Astrocyte (in vitro differentiated cells and primary cell): ENCODE measurements around the gene INAVA. TPM values are rescaled to one million over a fixed set of nuclear protein-coding genes. Genes with fewer than 3 reads are reported as not detected.

Experiments
- DNase-seq: peaks from one replicate; pipeline ENCODE4 v3.0.0-alpha.2; 2010; ENCODE audit warnings: low read depth
- FAIRE-seq: peaks from 2 replicates; lab custom pipeline; 2011; peaks lifted over from hg19 to GRCh38; lab: Jason Lieb, UNC
- H2AFZ ChIP-seq: 2 replicates; pipeline ENCODE4 v1.6.0; 2012; ENCODE audit warnings: low read depth, low read length, inconsistent platforms
- H3K27ac ChIP-seq: 2 replicates; pipeline ENCODE4 v1.5.1; 2011; ENCODE audit warnings: low read depth, low read length, inconsistent platforms
- H3K27me3 ChIP-seq: 2 replicates; pipeline ENCODE4 v1.6.0; 2011; ENCODE audit warnings: low read length, inconsistent platforms; ENCODE audit not compliant: insufficient read depth
- H3K36me3 ChIP-seq: 2 replicates; pipeline ENCODE4 v1.5.1; 2011; ENCODE audit warnings: low read length, inconsistent platforms; ENCODE audit not compliant: insufficient read depth
- H3K4me1 ChIP-seq: 2 replicates; pipeline ENCODE4 v1.5.1; 2011; ENCODE audit warnings: low read length, inconsistent platforms; ENCODE audit not compliant: insufficient read depth
- H3K4me2 ChIP-seq: 2 replicates; pipeline ENCODE4 v1.6.0; 2012; ENCODE audit warnings: low read length, inconsistent platforms
- H3K4me3 ChIP-seq: 2 replicates; pipeline ENCODE4 v1.5.1; 2011; ENCODE audit warnings: low read depth, mild to moderate bottlenecking, low read length, inconsistent platforms; ENCODE audit not compliant: insufficient read depth
- H3K79me2 ChIP-seq: 2 replicates; pipeline ENCODE4 v1.6.0; 2012; ENCODE audit warnings: mild to moderate bottlenecking, low read length, inconsistent platforms; ENCODE audit not compliant: insufficient read depth
- H3K9ac ChIP-seq: 2 replicates; pipeline ENCODE4 v1.6.0; 2012; ENCODE audit warnings: mild to moderate bottlenecking, low read length, inconsistent platforms
- H3K9me3 ChIP-seq: 2 replicates; pipeline ENCODE4 v1.5.1; 2012; ENCODE audit warnings: low read depth, mild to moderate bottlenecking, low read length, inconsistent platforms; ENCODE audit not compliant: insufficient read depth
- H4K20me1 ChIP-seq: 2 replicates; pipeline ENCODE4 v1.6.0; 2012; ENCODE audit warnings: low read length, inconsistent platforms; ENCODE audit not compliant: insufficient read depth
- H3K27ac Mint-ChIP-seq: one replicate; pipeline ENCODE4 v1.8.0; 2021; ENCODE audit warnings: mild to moderate bottlenecking, mixed read lengths; ENCODE audit not compliant: unreplicated experiment
- H3K27me3 Mint-ChIP-seq: one replicate; pipeline ENCODE4 v1.8.0; 2021; ENCODE audit warnings: low read depth, mixed read lengths; ENCODE audit not compliant: unreplicated experiment
- H3K36me3 Mint-ChIP-seq: one replicate; pipeline ENCODE4 v1.8.0; 2021; ENCODE audit warnings: low read depth, mixed read lengths; ENCODE audit not compliant: unreplicated experiment
- H3K4me1 Mint-ChIP-seq: one replicate; pipeline ENCODE4 v1.8.0; 2021; ENCODE audit warnings: low read depth, mixed read lengths; ENCODE audit not compliant: unreplicated experiment
- H3K4me3 Mint-ChIP-seq: one replicate; pipeline ENCODE4 v1.8.0; 2021; ENCODE audit warnings: mild to moderate bottlenecking, moderate library complexity, mixed read lengths; ENCODE audit not compliant: unreplicated experiment
- H3K9me3 Mint-ChIP-seq: one replicate; pipeline ENCODE4 v1.8.0; 2021; ENCODE audit warnings: mild to moderate bottlenecking, mixed read lengths; ENCODE audit not compliant: unreplicated experiment
- CTCF ChIP-seq: IDR thresholded peaks from 2 replicates; pipeline ENCODE4 v1.5.1; 2011; ENCODE audit warnings: low read depth, mild to moderate bottlenecking, inconsistent platforms, low read length, moderate library complexity; ENCODE audit not compliant: insufficient read depth
- EZH2 ChIP-seq: IDR thresholded peaks from 2 replicates; pipeline ENCODE4 v1.6.1; 2012; ENCODE audit warnings: mild to moderate bottlenecking, low read length, inconsistent platforms; ENCODE audit not compliant: insufficient read depth
- total RNA-seq: library from RNA; stranded (reverse); gene quantifications from 2 replicates; pipeline ENCODE4 v1.2.1, GENCODE V29; 2021

Gene INAVA
- total RNA-seq, 1 donor from 2014 or later, result 10.3 TPM

DNA sequence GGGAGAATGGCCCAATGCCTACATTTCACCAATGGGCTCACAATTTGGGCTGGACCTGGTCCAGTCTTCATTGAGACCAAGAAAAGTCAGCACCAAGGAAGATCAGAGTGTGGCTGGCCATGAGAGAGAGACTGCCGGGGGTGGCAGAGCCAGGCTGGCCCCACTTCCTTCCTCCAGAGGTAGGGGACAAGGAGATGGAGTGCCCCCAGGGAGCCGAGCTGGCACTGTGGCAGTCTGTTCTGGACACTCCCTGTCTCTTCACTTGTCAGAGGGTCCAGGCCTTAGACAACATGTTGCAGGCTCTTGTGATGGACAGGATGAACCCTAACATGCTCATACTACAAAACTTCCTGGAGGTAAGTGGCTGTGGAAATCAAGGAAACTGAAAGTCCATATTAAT lies 27.7 kb downstream of the INAVA start:
- H3K79me2 ChIP-seq, result no peaks in the 10 kb centered on the region
- TF ChIP-seq EZH2 (no peak), CTCF (no peak)
- H2AFZ ChIP-seq, result no peak overlapping the region
- DNase-seq (no peak), FAIRE-seq (no peak)
- H3K9ac ChIP-seq, result no peak overlapping the region
- H3K9me3 Mint-ChIP-seq, result no peaks in the 10 kb centered on the region
- H3K4me2 ChIP-seq, result no peak overlapping the region
- no peaks in the 10 kb centered on the region for H3K4me1 ChIP-seq
- no peak overlapping the region for H3K27ac Mint-ChIP-seq
- no peaks in the 10 kb centered on the region for H3K36me3 Mint-ChIP-seq
- H3K9me3 ChIP-seq, result no peaks in the 10 kb centered on the region
- peaks cover 10% of the 10 kb centered on the region for H3K4me1 Mint-ChIP-seq
- H4K20me1 ChIP-seq, result no peaks in the 10 kb centered on the region
- no peak overlapping the region for H3K4me3 Mint-ChIP-seq
- H3K27ac ChIP-seq, result no peak overlapping the region
- no peaks in the 10 kb centered on the region for H3K27me3 ChIP-seq
- no peak overlapping the region for H3K4me3 ChIP-seq
- no peaks in the 10 kb centered on the region for H3K36me3 ChIP-seq
- peaks cover 5% of the 10 kb centered on the region for H3K27me3 Mint-ChIP-seq

GRCh38 chr1:200923601-200924000 lies 28.9 kb downstream of the INAVA start:
- Mint-ChIP-seq H3K27me3 (peaks cover 6% of the 10 kb centered on the region), H3K27ac (no peak overlapping the region), H3K9me3 (no peaks in the 10 kb centered on the region), H3K4me1 (peaks cover 6% of the 10 kb centered on the region), H3K36me3 (no peaks in the 10 kb centered on the region), H3K4me3 (no peak overlapping the region)
- TF ChIP-seq CTCF, result no peak
- TF ChIP-seq EZH2, result no peak
- no peaks in the 10 kb centered on the region for H4K20me1 ChIP-seq
- no peak overlapping the region for H3K4me3 ChIP-seq
- no peaks in the 10 kb centered on the region for H3K79me2 ChIP-seq
- no peak for FAIRE-seq
- H3K36me3 ChIP-seq, result no peaks in the 10 kb centered on the region
- H3K9ac ChIP-seq, result no peak overlapping the region
- no peaks in the 10 kb centered on the region for H3K4me1 ChIP-seq
- no peak overlapping the region for H3K27ac ChIP-seq
- peak; percentile 12 for DNase-seq
- H2AFZ ChIP-seq, result no peak overlapping the region
- no peaks in the 10 kb centered on the region for H3K9me3 ChIP-seq
- H3K27me3 ChIP-seq, result no peaks in the 10 kb centered on the region
- peak overlapping the region; percentile 26 for H3K4me2 ChIP-seq

GRCh38 chr1:200925831-200926230 lies 31.1 kb downstream of the INAVA start:
- Histone ChIP-seq H3K4me1 (no peaks in the 10 kb centered on the region), H3K36me3 (no peaks in the 10 kb centered on the region), H3K4me3 (no peak overlapping the region), H2AFZ (no peak overlapping the region), H4K20me1 (no peaks in the 10 kb centered on the region), H3K4me2 (no peak overlapping the region), H3K79me2 (no peaks in the 10 kb centered on the region), H3K27ac (no peak overlapping the region), H3K9ac (no peak overlapping the region), H3K27me3 (no peaks in the 10 kb centered on the region), H3K9me3 (no peaks in the 10 kb centered on the region)
- Mint-ChIP-seq H3K27ac (no peak overlapping the region), H3K4me3 (no peak overlapping the region), H3K36me3 (no peaks in the 10 kb centered on the region), H3K4me1 (peaks cover 6% of the 10 kb centered on the region), H3K27me3 (peaks cover 16% of the 10 kb centered on the region), H3K9me3 (peaks cover 3% of the 10 kb centered on the region)
- FAIRE-seq (no peak), DNase-seq (peak; percentile 40)
- TF ChIP-seq EZH2 (no peak), CTCF (no peak)
